Glomerular endothelial cell (primary cell): ENCODE data around the gene AQP12B. TPM values are rescaled to one million over a fixed set of nuclear protein-coding genes. Genes with fewer than 3 reads are reported as not detected.
"Not testable (repeated sequence)": the region's sequence is repeated elsewhere in the genome, so short reads cannot be mapped to it uniquely, and the experiment has no call there.

Experiments used
- DNase-seq: peaks from one replicate; pipeline ENCODE4 v3.0.0-alpha.2; 2011; ENCODE audit warnings: low read depth, low spot score; ENCODE audit errors: extremely low read depth
- total RNA-seq: library from RNA; depleted of rRNA; stranded (reverse); fragments of >200 nt; gene quantifications from 2 replicates; pipeline ENCODE4 v1.2.3, GENCODE V29; 2015

Gene AQP12B, protein sequence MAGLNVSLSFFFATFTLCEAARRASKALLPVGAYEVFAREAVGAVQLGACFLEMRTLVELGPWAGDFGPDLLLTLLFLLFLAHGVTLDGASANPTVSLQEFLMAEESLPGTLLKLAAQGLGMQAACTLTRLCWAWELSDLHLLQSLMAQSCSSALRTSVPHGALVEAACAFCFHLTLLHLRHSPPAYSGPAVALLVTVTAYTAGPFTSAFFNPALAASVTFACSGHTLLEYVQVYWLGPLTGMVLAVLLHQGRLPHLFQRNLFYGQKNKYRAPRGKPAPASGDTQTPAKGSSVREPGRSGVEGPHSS
- not detected in 2 replicates for total RNA-seq

DNA sequence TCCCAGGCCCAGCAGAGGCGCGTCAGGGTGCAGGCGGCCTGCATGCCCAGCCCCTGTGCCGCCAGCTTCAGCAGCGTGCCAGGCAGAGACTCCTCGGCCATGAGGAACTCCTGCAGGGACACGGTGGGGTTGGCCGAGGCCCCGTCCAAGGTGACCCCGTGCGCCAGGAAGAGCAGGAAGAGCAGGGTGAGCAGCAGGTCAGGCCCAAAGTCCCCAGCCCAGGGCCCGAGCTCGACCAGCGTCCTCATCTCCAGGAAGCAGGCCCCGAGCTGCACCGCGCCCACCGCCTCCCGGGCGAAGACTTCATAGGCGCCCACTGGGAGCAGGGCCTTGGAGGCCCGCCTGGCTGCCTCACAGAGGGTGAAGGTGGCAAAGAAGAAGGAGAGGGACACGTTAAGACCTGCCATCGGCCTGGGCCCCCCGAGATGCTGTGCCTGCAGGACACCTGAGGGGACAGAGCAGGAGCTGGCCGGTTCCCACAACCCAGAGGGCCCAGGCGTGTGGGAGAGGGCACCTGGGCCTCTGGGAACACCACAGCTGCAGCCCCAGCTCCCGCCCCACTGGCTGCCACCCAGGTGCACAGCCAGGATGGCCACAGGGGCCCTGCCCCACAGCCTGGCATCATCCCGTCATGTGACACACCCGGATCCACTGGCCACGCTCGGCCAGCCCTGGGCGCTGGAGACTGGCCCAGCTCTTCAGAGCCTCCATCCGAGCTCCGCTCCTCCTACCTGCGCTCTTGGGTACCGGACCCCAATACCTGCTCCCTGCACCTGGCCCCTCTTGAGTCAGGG lies at the start of gene AQP12B:
Gene AQP12B, minus strand, starts transcription at position 455 of the 794 bp plus-strand sequence. Its CDS starts 48 bp downstream, at position 407.
- DNase-seq, result not testable (repeated sequence)

DNA sequence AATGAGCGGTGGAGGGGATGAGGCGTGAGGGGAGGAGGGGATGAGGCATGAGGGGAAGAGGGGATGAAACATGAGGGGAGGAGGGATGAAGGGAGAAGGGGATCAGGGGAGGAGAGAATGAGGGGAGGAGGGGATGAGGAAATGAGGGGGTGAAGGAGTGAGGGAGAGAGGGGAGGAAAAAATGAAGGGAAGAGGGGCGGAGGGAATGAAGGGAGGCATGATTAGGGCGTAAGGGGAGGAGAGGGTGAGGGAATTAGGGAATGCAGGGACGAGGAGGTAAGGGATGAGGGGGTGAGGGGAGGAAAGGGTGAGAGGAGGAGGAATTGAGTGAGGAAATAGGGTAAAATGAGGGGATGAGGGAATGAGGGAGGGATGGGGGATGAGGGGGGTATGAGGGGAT lies 49.5 kb upstream of the AQP12B start:
- no peak for DNase-seq

DNA sequence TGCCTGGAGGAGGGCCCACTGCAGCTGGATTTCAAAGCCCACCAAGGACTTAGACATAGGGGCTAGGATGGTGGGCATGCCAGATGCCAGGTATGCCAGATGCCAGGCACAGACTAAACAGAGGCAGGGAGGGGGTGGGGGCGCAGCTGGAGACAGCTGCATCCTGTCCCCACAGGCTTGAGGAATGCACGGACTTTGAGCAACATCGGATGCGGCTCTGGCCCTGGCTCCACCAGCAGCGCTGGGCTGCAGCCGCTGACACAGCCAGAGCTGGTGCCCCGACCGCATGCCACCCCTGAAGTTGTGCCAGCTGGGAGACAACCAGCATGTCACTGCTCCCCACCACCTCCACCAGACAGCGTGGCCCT lies 48.5 kb upstream of the AQP12B start:
- no peak for DNase-seq

DNA sequence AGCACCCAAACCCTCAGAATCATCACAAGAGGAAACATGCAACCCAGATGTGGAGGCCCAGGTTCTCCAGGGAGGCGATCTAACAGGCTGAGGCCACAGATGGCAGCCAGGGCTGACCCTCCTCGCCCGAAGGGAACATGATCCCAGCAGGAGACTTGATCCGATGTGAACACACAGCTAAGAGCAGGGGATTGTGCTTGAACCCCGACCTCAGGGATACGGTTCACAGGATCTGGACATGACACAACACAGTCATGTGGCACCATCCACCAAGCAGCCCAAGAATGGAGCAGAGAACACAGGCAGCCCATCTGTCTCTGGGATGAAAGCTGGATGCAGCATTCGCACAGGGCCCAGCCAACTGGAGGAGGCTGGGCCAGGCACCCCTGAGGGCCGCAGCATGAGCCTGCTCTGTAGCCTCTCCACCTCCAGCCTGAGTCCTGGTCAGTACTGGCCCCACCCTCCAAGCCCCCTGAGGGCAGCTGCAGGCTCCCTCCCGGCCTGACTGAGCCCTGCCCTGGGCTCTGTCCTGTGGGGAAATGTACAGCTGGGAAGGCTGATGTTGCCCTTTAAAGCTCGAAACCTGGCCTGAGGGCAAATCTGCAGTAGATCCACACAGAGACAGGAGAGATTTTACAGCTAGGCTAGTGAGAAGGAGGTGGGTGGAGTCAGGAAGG lies 48.0 kb upstream of the AQP12B start:
- no peak for DNase-seq

DNA sequence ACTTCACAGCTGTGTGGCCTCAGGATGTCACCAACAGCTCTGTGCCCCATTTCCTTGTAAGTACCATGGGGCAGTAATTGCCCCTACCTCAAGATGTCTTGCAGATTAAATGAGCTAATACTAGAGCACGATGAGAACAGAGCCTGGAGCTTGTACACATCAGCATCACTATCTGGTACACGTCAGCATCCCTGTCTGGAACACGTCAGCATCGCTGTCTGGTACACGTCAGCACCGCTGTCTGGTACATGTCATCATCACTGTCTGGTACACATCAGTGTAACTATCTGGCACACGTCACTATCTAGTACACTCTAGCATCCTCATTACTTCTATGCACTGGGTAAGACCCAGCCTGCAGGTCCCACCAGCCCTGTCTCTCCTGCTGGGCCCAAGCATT lies 46.1 kb upstream of the AQP12B start:
- DNase-seq, result no peak

DNA sequence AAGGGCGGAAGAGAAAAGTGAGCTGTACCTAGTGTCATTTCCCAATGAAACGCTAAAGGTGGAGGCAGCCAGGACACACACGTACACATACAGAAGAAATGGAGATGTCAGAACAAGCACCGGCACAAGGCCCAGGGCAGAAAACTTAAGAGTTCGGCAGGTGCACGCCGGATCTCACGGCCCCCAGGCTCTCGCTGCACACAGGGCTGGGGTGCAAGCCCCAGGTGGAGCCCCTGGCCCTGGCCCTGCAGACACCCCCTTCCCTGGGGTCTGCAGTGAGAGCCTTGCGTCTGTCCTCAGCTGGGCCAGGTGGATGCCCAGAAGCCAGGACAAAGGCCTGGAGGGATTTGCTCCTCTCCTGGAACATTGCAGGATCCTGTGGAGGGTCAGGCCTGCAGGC lies 45.7 kb upstream of the AQP12B start:
- DNase-seq, result no peak

DNA sequence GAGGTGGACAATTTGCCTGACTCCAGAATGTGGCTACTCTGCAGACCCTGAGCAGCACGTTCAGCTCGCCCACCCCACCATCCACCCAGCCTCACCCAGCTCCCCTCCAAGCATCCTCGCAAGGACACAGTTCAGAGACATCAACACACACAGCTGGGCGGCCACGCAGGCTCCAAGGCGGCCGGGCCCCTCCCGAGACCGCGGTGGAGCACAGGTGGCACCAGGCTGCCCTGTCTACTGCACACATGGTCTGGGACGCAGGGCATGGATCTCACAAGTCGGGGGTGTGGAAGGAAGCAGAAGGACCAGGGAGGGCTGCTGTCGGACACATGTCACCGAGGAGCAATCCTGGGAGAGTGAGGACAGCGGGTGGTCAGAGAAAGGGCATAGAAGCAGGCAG lies 45.2 kb upstream of the AQP12B start:
- DNase-seq, result no peak

DNA sequence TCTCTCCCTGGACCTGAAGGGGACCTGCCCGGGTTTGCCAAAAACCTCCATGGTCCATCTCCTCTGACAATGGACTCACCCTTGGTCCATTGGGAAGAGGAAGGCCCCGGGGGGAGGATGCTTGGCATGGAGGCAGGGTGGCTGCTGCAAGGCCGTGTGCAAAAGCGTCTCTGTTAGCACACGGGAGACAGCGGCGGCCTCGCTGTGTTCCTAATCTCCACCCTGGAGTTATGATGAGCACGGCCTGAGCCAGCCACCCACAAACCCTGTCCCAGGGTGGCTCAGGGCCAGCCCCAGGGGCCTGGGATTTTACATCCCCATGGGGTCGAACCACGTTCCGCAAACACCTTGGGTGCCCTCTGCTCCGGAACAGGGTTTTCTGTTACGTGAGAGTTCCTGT lies 44.8 kb upstream of the AQP12B start:
- DNase-seq, result no peak

DNA sequence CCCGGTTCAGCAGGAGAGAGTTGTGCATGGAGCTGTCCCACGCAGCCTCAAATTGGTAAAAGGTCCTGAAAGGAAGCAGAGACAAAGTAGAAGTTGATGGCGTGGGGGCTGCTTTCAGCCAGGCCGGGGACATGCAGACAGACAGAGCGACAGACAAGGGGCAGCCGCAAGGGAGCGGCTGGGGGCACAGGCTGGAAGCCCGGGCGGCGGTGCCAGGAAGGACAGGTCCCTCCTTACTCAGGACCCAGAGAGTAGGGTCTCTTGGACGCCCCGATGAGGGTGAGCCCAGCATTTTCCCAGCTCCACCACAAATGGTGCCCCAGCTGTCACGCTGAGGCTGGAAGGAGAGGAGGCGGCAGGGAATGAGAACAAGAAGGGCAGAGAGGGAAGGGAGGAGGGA lies 44.2 kb upstream of the AQP12B start:
- DNase-seq, result no peak

DNA sequence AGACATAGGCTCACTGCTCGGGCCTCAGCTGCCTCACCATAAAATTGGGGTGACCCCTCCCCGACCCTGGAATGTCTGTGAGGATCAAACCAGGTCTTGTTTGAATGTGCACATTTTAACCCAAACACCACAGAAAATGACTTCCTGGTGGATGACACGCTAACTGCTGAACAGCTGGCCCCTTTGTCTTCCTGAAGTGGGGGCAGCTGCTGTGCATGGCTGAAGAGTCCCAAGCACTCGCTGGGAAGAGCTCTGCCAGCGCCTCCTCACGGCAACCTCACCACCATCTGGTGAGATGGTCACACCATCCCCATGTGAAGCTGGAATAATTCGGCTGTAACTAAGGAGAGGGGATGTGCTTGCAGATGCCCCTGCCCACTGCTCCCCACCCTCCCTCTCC lies 43.0 kb upstream of the AQP12B start:
- no peak for DNase-seq

DNA sequence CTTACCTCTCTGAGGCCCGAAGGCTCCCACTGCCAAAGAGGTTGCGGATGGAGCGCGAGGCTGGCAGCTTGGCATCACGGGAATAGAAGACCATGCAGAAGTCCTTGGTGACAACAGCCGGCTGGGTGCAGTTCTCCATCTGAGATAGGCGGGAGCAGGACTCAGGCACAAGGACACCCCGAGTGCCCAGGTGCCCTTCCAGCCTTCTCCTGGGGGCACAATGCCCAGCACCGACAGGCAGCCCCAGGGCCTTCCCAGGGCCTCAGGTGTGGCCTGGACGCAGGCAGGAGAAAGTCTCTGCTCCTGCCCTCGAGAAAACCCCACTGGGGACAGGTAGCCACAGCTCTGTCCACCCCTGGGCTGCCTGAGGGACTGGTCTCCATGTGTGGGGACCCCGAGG lies 42.6 kb upstream of the AQP12B start:
- DNase-seq, result no peak

DNA sequence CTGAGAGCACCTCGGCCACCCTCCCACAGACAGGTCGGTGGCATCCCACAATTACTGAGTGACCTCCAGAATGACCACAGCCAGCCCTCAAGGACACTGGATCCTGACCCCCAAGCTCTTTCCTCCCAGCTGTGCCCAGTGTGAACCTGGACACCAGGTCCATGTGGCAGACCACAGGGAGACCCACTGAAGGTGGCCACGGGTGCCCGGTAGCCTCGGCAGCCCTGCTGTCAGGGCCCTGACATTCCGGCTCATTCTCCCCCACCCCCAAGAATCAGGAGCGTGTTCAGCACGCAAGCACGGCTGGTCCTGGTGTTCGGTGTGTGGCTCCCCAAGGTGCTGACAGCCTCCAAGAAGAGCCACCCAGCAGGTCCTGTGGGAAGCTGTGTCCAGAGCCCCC lies 41.7 kb upstream of the AQP12B start:
- DNase-seq, result no peak

DNA sequence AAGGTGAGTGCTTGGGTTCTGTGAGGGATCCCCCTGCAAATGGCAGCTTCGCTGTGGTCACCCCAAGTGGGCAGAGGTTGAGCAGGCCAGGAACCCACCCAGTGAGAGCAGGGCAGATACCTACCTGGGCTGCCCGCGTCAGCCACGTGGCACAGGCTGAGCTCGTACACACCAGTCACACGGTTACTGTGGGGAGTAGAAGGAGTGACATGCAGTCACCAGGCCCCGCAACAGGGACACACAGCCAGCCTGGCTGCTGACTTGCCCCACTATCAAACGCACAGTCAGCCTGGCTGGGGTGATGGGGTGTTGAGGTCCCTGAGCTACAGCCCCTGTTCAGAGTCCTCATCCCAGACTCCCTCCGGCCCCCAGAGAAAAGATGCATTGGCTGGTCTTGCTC lies 41.2 kb upstream of the AQP12B start:
- DNase-seq, result no peak

DNA sequence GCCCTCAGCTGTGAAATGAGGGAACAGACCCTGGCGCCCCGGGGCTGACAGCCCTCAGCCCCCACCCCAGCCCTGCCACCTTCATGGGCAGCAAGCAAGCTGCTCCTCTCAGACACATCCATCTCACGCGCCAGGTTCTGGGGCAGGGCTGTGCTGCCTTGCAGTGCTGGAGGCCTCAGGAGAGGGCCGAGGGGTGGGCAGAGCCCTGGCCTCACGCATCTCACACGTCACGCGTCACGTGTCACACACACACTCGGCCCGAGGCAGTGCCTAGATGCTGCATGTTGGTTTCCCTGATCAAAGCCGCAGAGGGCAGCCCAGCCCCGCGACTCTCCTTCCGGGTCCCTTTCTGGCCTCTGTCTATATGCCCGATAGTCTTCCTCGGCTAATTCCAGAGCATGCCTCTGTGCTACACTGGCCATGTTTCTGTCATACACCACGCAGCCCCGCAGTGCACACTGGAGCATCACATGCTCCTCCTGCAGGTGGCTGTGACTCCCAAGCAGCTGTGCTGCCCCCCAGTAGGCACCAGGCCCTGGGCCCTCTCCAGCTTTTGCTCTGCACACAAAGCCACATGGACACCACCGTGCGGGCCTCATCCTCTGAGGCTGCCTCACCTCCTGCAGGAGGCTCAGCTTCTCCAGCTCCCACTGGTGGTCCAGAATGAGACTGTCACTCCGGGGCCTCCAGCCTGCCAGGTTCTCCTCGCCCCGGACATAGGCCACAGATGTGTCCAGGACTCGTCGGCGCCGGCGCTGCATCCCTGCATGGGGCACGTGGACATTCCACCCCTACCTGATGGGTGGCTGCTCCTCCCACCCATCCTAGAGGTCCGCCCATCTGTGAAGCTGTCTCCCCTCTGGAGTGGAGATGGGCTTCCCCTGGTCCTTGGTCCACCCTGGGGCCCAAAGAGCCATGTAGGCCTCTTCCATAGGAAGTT lies 40.4 kb upstream of the AQP12B start:
- DNase-seq, result no peak

DNA sequence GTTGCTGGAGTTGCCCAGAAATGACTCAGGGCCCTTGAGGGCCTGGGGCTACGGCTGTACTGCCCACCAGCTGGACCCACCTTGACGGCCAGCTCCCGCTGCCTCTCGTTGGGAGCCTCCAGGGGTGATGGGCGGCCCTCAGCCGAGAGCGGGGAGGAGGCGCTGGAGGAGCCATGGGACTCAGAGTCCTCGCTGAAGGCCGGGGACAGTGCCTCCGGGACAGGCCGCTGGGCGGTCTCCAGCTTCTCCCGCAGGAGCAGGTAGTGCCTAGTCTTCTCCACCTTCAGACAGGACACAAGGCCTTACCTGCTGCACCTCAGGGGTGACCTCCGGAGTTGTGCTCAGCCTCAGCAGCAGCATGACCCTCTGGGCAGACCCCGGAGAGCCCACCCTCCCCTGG lies 39.7 kb upstream of the AQP12B start:
- no peak for DNase-seq

DNA sequence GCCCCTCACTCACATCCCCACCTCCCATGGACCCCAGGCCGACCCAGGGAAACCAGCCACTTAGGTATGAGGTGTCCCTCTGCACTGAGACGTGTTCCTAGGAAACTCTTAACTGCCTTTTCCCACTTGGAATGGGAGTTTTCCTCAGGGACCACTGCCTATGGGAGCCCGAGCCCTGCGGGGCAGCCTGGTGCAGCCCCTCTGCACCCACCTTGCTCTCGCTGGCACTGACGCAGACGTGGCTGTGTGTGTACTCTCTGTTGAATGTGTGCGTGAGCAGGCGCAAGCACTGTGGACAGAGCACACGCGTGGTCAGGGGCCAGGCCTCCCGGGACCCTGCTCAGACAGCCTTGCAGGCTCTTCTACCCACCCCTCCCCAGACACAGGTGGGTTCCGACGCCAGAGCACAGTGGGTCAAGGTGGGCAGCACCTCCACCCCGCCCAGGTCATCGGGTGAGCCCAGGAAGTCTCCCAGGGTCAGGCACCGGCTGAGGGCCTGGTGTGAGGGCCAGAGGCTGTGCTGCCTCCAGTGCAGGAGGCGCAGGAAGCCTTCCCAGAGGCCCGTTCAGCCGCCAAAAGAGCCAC lies 39.0 kb upstream of the AQP12B start:
- no peak for DNase-seq

DNA sequence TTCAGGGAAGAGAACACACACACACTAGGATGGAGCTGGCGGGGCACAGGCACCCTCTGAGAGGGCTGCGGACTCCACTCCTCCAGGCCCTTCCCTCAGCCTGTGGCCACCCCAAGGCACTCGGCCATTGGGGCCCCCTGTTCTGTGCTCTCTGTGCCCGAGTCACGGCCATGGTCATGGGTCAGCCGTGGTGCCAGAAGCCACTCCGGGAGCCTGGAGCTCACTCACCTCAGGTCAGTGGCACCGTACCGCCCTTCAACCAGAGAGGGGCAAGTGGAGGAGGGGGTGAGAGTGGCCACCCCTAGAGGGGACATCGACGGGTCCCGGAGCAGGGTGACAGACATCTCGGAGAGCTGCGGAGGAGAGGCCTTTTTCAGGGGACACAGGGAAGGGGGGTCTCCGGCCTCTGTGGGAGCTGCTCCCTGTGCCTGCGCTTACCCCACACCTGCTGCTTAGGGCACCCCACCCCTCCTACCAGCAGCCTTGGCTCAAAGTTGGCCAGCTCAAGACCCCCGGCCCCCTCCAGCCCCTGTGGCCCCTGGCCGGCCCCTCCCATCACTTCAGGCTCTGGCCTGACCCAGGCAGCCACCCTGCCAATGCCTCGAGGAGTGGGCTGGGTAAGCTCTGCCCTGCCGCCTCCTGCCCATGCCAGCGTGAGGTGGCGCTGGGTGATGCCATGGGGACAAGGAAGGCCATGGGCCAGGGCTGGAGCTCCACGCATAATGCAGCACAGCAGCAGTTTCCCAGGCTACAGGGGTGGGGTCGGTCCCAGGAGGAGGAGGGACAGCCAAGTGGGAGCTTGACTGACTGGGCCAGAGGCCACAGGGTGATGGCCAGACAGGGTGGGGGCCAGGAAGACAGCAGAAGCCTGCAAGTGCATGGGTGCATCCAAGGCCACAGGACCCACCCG lies 38.3 kb upstream of the AQP12B start:
- no peak for DNase-seq

DNA sequence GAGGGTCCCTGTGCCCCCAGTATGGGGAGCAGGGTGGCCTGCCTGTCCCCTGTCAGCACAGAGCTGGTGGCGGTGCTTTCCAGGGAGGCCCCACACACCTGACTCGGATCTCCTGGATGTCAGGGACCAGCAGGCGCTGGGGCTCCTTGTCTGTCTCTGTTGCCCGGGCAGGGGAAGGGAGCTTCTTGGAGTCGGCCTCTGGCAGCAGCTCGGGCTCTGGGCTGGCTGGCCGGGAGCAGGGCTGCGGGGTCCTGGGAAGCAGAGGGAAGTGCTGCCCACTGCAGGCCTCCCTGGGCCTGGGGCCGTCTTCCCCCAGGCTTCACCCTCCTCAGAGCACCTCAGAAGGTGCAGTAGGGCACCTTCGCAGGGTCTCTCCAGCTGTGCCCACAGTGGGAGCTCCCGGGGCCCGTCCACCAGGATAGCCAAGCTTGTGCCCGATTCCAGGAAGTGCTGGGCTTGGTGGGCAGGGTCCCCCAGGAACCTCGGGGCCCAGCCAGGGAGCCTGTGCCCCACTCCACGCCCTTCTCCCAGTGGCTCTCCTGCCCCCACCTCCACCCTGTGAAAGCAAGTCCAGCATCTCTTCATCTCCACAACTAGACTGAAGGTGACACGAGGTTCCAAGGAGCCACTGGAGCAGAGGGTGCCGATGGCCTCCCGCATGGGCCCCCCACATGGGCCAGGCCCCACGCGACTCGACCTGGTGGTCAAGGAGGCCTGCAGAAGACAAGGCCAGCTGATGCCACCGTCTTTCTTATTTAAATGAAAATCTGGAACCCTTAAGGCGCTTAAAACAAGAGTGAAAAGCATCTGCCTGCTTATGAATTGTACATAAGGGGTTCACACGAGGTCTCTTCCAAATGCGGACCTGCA lies 37.2 kb upstream of the AQP12B start:
- no peak for DNase-seq
